CD4-positive, alpha-beta T cell treated with Interleukin-10 for 1 hour (primary cell): ENCODE measurements around the gene ARFIP2.
"Not testable (repeated sequence)": the region's sequence is repeated elsewhere in the genome, so short reads cannot be mapped to it uniquely, and the experiment has no call there.

Experiments used
- DNase-seq: peaks from one replicate; pipeline ENCODE4 v3.0.0-alpha.2; 2020

Gene ARFIP2

GRCh38 chr11:6481012-6481923 lies at the start of gene ARFIP2, which contains the start of gene TIMM10B:
TSS of gene ARFIP2 (minus strand) at chr11:6481331. CDS start at chr11:6480421, 910 bp downstream.
TSS of gene TIMM10B (plus strand) at chr11:6481501. CDS start at chr11:6481517, 16 bp downstream.
- DNase-seq = peak; percentile 97

GRCh38 chr11:6530848-6531247 lies 49.7 kb upstream of the ARFIP2 start:
- DNase-seq = no peak

GRCh38 chr11:6529266-6529665 lies 48.1 kb upstream of the ARFIP2 start:
- no peak for DNase-seq

GRCh38 chr11:6526411-6527135 lies 45.4 kb upstream of the ARFIP2 start:
- no peak for DNase-seq

- no peak for DNase-seq
Measured at GRCh38 chr11:6523253-6523652, 42.1 kb upstream of the ARFIP2 start.

- DNase-seq = not testable (repeated sequence)
Measured at GRCh38 chr11:6521946-6522345, 40.8 kb upstream of the ARFIP2 start.

GRCh38 chr11:6520265-6520664 lies 39.1 kb upstream of the ARFIP2 start:
- no peak for DNase-seq

- DNase-seq = no peak
Measured at GRCh38 chr11:6516865-6517264, 35.7 kb upstream of the ARFIP2 start.

- DNase-seq = peak; percentile 53
Measured at GRCh38 chr11:6505577-6506240, 24.6 kb upstream of the ARFIP2 start.

- no peak for DNase-seq
Measured at GRCh38 chr11:6504166-6504565, 23.0 kb upstream of the ARFIP2 start.

- DNase-seq = no peak
Measured at GRCh38 chr11:6502382-6502781, 21.3 kb upstream of the ARFIP2 start.

- no peak for DNase-seq
Measured at GRCh38 chr11:6498544-6498943, 17.4 kb upstream of the ARFIP2 start.

- no peak for DNase-seq
Measured at GRCh38 chr11:6498121-6498520, 17.0 kb upstream of the ARFIP2 start.

GRCh38 chr11:6497069-6497839 lies 16.1 kb upstream of the ARFIP2 start, which contains the start of gene DNHD1:
TSS of gene DNHD1 (plus strand) at chr11:6497280. CDS start at chr11:6498216, 936 bp downstream.
- no peak for DNase-seq

- no peak for DNase-seq
Measured at GRCh38 chr11:6489306-6489705, 8.2 kb upstream of the ARFIP2 start.

- DNase-seq = no peak
Measured at GRCh38 chr11:6488821-6489220, 7.7 kb upstream of the ARFIP2 start.

- no peak for DNase-seq
Measured at GRCh38 chr11:6488342-6488741, 7.2 kb upstream of the ARFIP2 start.

- DNase-seq = no peak
Measured at GRCh38 chr11:6486938-6487337, 5.8 kb upstream of the ARFIP2 start.

- DNase-seq = no peak
Measured at GRCh38 chr11:6486256-6486655, 5.1 kb upstream of the ARFIP2 start.

GRCh38 chr11:6485661-6486060 lies 4.5 kb upstream of the ARFIP2 start:
- no peak for DNase-seq

- no peak for DNase-seq
Measured at GRCh38 chr11:6483015-6483414, 1.9 kb upstream of the ARFIP2 start.

- no peak for DNase-seq
Measured at GRCh38 chr11:6482441-6482840, 1.3 kb upstream of the ARFIP2 start.

GRCh38 chr11:6481924-6482275 lies 769 bp upstream of the ARFIP2 start:
- no peak for DNase-seq
